Measurements from ENCODE around the gene PROX2. TPM values are rescaled to one million over a fixed set of nuclear protein-coding genes. Genes with fewer than 3 reads are reported as not detected.

Gene PROX2
- total RNA-seq, 1 experiment from 2014 or later: not detected

DNA sequence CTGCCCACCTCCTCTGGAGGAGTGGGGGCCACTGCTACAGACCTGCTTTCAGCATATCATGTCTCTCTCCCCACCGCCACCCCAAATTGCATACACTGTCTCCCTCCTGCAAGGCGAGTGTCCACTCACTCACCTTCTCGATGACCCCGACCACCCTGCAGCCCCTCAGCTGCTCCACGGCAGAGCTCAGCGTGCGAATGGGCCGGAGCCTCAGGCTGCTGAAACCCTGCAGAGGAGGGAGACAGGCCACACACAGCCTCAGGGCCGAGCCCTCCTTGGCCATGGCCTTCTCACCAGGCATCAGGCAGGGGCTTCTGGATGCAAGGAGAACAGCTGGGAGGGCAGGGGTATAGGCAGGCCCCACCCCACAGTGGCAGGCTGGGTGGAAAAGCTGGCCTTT, 42.4 kb upstream of the PROX2 start:
- no peaks in the 10 kb centered on the region for H3F3A ChIP-seq (ENCODE audit: low read length, unreplicated experiment)
- no peaks in the 10 kb centered on the region for H3K9me2 ChIP-seq (replicated peaks; ENCODE audit: low read length)
- peaks cover 15% of the 10 kb centered on the region; the same call in 1 of the 2 replicates for H3K4me1 ChIP-seq (ENCODE audit: insufficient read depth, low read length)
- no peak overlapping the region for H3K4me3 ChIP-seq (ENCODE audit: low read length)
- TF ChIP-seq CTCF (conservative IDR thresholded peaks at IDR 0.05; ENCODE audit: low read depth, low read length) (no peak), EZH2phosphoT487 (IDR thresholded peaks at IDR 0.05; ENCODE audit: borderline replicate concordance, low read length) (no peak), EZH2 (IDR thresholded peaks at IDR 0.05; ENCODE audit: low read length, unreplicated experiment) (no peak)
- no peaks in the 10 kb centered on the region for H4K20me1 ChIP-seq (ENCODE audit: low read length)
- no peak for DNase-seq
- ATAC-seq: no peak
- CTCF ChIA-PET: no interaction called here
- H3K27ac ChIP-seq (ENCODE audit: low read length): no peak overlapping the region
- H3K36me3 ChIP-seq (ENCODE audit: low read depth, low read length): no peaks in the 10 kb centered on the region
- H3K79me2 ChIP-seq (ENCODE audit: low read length): no peaks in the 10 kb centered on the region
- H3K9me3 ChIP-seq (ENCODE audit: low read length): no peaks in the 10 kb centered on the region
- intact Hi-C loops (cut with micrococcal nuclease): no loop called here
- POLR2A ChIA-PET (ENCODE audit: unreplicated experiment): no interaction called here
- no TSS peak for BruUV-seq (replicated peaks)
- H3K4me2 ChIP-seq (ENCODE audit: low read length): no peak overlapping the region
- H2AFZ ChIP-seq (ENCODE audit: low read length): no peak overlapping the region
- no peaks in the 10 kb centered on the region for H3K27me3 ChIP-seq (ENCODE audit: low read length)
- no peak overlapping the region for H3K9ac ChIP-seq (ENCODE audit: low read length)

DNA sequence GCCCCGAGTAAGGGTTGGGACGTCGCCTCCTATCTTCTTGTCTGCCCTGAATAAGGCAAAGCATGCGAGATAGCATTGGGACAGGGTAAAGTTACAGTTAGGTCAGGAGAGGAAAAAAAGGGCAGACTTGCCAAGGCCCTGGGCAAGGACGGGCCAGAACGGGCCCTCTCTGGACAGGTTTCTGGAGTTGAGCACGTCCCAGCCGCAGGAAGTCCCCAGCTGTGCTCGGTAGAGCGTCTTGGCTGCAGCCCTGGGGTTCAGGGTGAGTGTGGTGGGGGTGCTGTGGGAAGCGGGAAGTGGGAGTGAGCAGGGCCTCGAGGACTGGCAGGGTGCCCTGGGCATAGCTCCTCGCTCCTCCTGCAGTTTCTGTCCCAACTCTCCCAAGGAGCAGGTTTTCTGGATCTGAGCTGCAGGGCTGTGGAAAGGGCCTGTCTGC, 41.7 kb upstream of the PROX2 start:
- Histone ChIP-seq H3K4me3 (ENCODE audit: low read length) (no peak overlapping the region), H2AFZ (ENCODE audit: low read length) (no peak overlapping the region)
- POLR2A ChIA-PET (ENCODE audit: unreplicated experiment): no interaction called here

More for the DNA sequence above, 41.7 kb upstream of the PROX2 start:
- no peak overlapping the region for H3K4me2 ChIP-seq (ENCODE audit: low read length)
- peaks cover 15% of the 10 kb centered on the region; the same call in 1 of the 2 replicates for H3K4me1 ChIP-seq (ENCODE audit: insufficient read depth, low read length)
- no peaks in the 10 kb centered on the region for H3K27me3 ChIP-seq (ENCODE audit: low read length)
- ATAC-seq (no peak), DNase-seq (no peak)
- H3K27ac ChIP-seq (ENCODE audit: low read length): no peak overlapping the region
- H3K79me2 ChIP-seq (ENCODE audit: low read length): no peaks in the 10 kb centered on the region
- no peak for TF ChIP-seq CTCF (conservative IDR thresholded peaks at IDR 0.05; ENCODE audit: low read depth, low read length)
- no peak for TF ChIP-seq EZH2 (IDR thresholded peaks at IDR 0.05; ENCODE audit: low read length, unreplicated experiment)
- no peak for TF ChIP-seq EZH2phosphoT487 (IDR thresholded peaks at IDR 0.05; ENCODE audit: borderline replicate concordance, low read length)
- H4K20me1 ChIP-seq (ENCODE audit: low read length): no peaks in the 10 kb centered on the region
- H3K9me2 ChIP-seq (replicated peaks; ENCODE audit: low read length): no peaks in the 10 kb centered on the region
- no TSS peak for BruUV-seq (replicated peaks)
- no peak overlapping the region for H3K9ac ChIP-seq (ENCODE audit: low read length)
- no peaks in the 10 kb centered on the region for H3K36me3 ChIP-seq (ENCODE audit: low read depth, low read length)
- CTCF ChIA-PET: no interaction called here
- H3K9me3 ChIP-seq (ENCODE audit: low read length): no peaks in the 10 kb centered on the region
- no peaks in the 10 kb centered on the region for H3F3A ChIP-seq (ENCODE audit: low read length, unreplicated experiment)
- intact Hi-C loops (cut with micrococcal nuclease): no loop called here
